ENCODE data around the gene FAM234A. TPM values are rescaled to one million over a fixed set of nuclear protein-coding genes. Genes with fewer than 3 reads are reported as not detected.

FAM234A gene
- total RNA-seq = 23.5 TPM

DNA sequence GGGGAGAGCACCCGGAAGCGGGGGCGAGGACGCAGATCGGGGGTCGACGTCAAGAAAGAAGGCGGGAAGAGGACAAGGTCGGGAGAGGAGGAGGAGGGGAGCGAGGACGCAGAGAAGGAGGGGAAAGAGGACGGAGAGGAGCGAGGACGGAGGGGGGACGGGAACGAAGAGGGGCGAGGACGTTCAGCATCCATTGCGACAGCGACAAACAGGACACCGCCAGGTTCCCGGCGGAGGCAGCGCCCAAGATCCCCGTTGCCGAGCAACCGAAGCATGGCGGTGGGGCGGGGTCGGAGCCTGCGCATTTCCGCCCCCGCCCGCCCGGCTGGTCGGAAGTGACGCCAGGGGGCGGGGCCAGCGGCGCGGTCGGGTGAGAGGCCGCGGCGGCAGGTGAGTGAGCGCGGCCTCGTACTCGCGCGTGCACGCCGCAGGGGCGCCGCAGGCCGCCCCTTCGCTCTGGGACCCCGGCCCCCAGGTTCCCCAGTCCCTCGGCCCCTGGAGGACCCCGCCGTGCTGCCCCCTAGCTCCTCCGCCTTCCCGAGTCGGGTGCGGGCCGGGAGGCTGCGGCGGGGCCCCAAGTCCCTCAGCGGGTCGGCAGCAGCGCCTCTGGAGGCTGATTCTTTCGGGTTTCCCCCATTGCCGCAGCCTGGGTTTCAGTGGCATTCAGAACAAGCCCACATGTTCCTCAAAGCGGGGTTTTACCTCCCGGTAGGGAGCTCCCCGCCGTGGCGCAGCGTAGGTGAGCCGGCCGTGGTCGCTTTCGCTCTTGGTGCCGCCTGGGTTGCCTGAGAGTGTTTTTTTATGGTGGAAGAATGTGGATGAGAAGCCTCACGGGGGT, at the start of gene FAM234A:
FAM234A (plus strand) TSS at position 354 of the 838 bp plus-strand sequence. CDS start 19,593 bp downstream, outside the sequence.
- Histone ChIP-seq H3K36me3 (ENCODE audit: control insufficient read depth in 3 of 3, insufficient read depth in 3 of 3, low read length in 3 of 3) (no peaks in the 10 kb centered on the region), H3K4me1 (ENCODE audit: control insufficient read depth in 3 of 3, insufficient read depth in 3 of 3, low read length in 3 of 3) (peaks cover 6 to 14% (median 14%) of the 10 kb centered on the region in 3 donors), H3K4me3 (ENCODE audit: low read length in 3 of 3) (peak within 1 kb of the TSS; percentile 74 to 94 (median 93)), H3K27ac (ENCODE audit: low read depth, low read length) (peak within 1 kb of the TSS; percentile 98), H3K9ac (ENCODE audit: low read depth in 1 of 3, low read length in 3 of 3) (peak within 1 kb of the TSS; percentile 95 to 99 (median 97)), H3K9me3 (ENCODE audit: control insufficient read depth in 3 of 3, low read length in 3 of 3) (no peaks in the 10 kb centered on the region), H3K27me3 (ENCODE audit: control insufficient read depth in 3 of 3, insufficient read depth in 3 of 3, low read length in 3 of 3) (no peaks in the 10 kb centered on the region)

- H3K36me3 ChIP-seq (ENCODE audit: control insufficient read depth in 3 of 3, insufficient read depth in 3 of 3, low read length in 3 of 3) = peaks cover 20 to 28% (median 26%) of the 10 kb centered on the region in 3 donors
- no peak overlapping the region for H3K4me3 ChIP-seq (ENCODE audit: low read length in 3 of 3)
- no peaks in the 10 kb centered on the region for H3K9me3 ChIP-seq (ENCODE audit: control insufficient read depth in 3 of 3, low read length in 3 of 3)
- peaks cover 2 to 8% (median 6%) of the 10 kb centered on the region in 3 donors for H3K27me3 ChIP-seq (ENCODE audit: control insufficient read depth in 3 of 3, insufficient read depth in 3 of 3, low read length in 3 of 3)
- H3K9ac ChIP-seq (ENCODE audit: low read depth in 1 of 3, low read length in 3 of 3) = no peak overlapping the region
- peaks cover 8 to 11% (median 10%) of the 10 kb centered on the region in 3 donors for H3K4me1 ChIP-seq (ENCODE audit: control insufficient read depth in 3 of 3, insufficient read depth in 3 of 3, low read length in 3 of 3)
- no peak overlapping the region for H3K27ac ChIP-seq (ENCODE audit: low read depth, low read length)
Observed at GRCh38 chr16:185213-185612, 49.4 kb upstream of the FAM234A start.

DNA sequence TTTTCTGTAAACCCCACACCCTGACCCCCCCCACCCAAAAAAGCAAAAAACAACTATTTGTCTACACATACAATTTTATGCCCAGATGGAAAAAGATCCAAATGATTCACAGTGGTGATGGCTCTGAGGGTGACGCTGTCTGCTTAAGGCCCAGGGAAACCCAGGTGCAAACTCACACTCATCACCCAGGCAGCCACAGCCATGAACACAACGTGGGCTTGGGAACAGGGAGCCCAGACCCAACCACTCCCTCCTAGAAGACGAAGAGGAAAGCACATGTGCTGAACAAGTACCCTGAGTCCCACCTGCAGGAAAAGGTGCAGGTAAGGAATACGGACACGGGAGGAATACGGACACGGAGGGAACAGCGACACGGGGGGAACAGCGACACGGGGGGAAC, 48.9 kb upstream of the FAM234A start:
- peaks cover 0 to 7% (median 6%) of the 10 kb centered on the region in 3 donors for H3K27me3 ChIP-seq (ENCODE audit: control insufficient read depth in 3 of 3, insufficient read depth in 3 of 3, low read length in 3 of 3)
- H3K4me1 ChIP-seq (ENCODE audit: control insufficient read depth in 3 of 3, insufficient read depth in 3 of 3, low read length in 3 of 3) = peaks cover 8 to 10% (median 9%) of the 10 kb centered on the region in 3 donors
- no peak overlapping the region for H3K9ac ChIP-seq (ENCODE audit: low read depth in 1 of 3, low read length in 3 of 3)
- no peak overlapping the region for H3K27ac ChIP-seq (ENCODE audit: low read depth, low read length)
- peaks cover 25 to 32% (median 29%) of the 10 kb centered on the region in 3 donors for H3K36me3 ChIP-seq (ENCODE audit: control insufficient read depth in 3 of 3, insufficient read depth in 3 of 3, low read length in 3 of 3)
- no peak overlapping the region for H3K4me3 ChIP-seq (ENCODE audit: low read length in 3 of 3)
- H3K9me3 ChIP-seq (ENCODE audit: control insufficient read depth in 3 of 3, low read length in 3 of 3) = no peaks in the 10 kb centered on the region

GRCh38 chr16:187330-187729, 47.3 kb upstream of the FAM234A start:
- Histone ChIP-seq H3K9ac (ENCODE audit: low read depth in 1 of 3, low read length in 3 of 3) (no peak overlapping the region), H3K27ac (ENCODE audit: low read depth, low read length) (no peak overlapping the region), H3K27me3 (ENCODE audit: control insufficient read depth in 3 of 3, insufficient read depth in 3 of 3, low read length in 3 of 3) (no peaks in the 10 kb centered on the region), H3K4me3 (ENCODE audit: low read length in 3 of 3) (no peak overlapping the region), H3K4me1 (ENCODE audit: control insufficient read depth in 3 of 3, insufficient read depth in 3 of 3, low read length in 3 of 3) (no peaks in the 10 kb centered on the region), H3K9me3 (ENCODE audit: control insufficient read depth in 3 of 3, low read length in 3 of 3) (no peaks in the 10 kb centered on the region), H3K36me3 (ENCODE audit: control insufficient read depth in 3 of 3, insufficient read depth in 3 of 3, low read length in 3 of 3) (peaks cover 40 to 47% (median 43%) of the 10 kb centered on the region in 3 donors)

DNA sequence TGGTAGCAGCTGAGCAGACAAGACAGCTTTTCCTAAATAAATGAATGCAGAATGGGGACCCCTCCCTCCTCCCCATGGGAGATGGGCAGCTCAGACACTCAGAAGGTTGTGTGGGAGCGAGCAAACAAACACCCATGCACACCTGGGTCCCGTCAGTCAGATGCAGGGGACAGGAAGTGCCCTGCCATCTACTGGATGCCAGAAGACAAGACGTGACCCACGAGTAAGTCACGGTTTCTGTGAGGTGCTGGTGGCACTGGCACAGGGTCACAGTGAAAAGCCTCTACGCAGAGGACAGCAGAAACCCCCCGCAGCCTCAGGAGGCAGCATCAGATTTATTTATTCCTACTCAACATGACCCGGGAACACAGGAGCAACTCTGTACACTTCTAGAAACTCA, 45.9 kb upstream of the FAM234A start:
- Histone ChIP-seq H3K9me3 (ENCODE audit: control insufficient read depth in 3 of 3, low read length in 3 of 3) (no peaks in the 10 kb centered on the region), H3K36me3 (ENCODE audit: control insufficient read depth in 3 of 3, insufficient read depth in 3 of 3, low read length in 3 of 3) (peaks cover 47 to 59% (median 47%) of the 10 kb centered on the region in 3 donors)

DNA sequence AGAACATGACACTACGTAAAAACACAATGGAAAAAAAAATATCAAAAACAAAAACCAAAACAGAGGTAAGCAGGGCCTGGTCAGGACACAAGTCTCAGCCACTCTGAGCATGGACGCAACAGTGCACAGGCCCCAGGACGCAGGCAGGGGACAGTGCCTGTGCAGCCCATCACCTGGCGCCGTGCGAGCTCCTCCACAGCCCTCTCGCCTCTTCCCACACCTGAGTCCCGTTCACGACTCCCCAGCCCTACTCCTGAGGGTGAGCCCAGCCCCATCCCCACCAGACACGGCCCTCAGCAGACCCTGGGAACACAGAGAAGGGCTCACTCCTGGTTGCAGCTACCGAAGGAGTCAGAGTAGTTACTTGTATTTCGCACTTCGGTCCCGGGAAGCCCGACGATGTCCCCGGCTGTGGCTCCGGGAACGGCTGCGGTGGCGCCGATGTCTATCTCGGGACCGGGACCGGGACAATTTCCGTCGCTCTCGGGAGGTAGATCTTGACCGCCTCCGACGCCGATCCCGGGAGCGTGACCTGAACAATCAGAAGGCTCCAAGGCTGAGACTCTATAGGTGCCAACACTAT, 44.9 kb upstream of the FAM234A start:
- Histone ChIP-seq H3K4me3 (ENCODE audit: low read length in 3 of 3) (no peak overlapping the region), H3K4me1 (ENCODE audit: control insufficient read depth in 3 of 3, insufficient read depth in 3 of 3, low read length in 3 of 3) (no peaks in the 10 kb centered on the region), H3K27me3 (ENCODE audit: control insufficient read depth in 3 of 3, insufficient read depth in 3 of 3, low read length in 3 of 3) (no peaks in the 10 kb centered on the region), H3K36me3 (ENCODE audit: control insufficient read depth in 3 of 3, insufficient read depth in 3 of 3, low read length in 3 of 3) (peaks cover 55 to 66% (median 56%) of the 10 kb centered on the region in 3 donors), H3K27ac (ENCODE audit: low read depth, low read length) (no peak overlapping the region), H3K9me3 (ENCODE audit: control insufficient read depth in 3 of 3, low read length in 3 of 3) (no peaks in the 10 kb centered on the region), H3K9ac (ENCODE audit: low read depth in 1 of 3, low read length in 3 of 3) (no peak overlapping the region)

More for the DNA sequence above, 45.9 kb upstream of the FAM234A start:
- Histone ChIP-seq H3K4me1 (ENCODE audit: control insufficient read depth in 3 of 3, insufficient read depth in 3 of 3, low read length in 3 of 3) (no peaks in the 10 kb centered on the region), H3K9ac (ENCODE audit: low read depth in 1 of 3, low read length in 3 of 3) (no peak overlapping the region), H3K27me3 (ENCODE audit: control insufficient read depth in 3 of 3, insufficient read depth in 3 of 3, low read length in 3 of 3) (no peaks in the 10 kb centered on the region), H3K4me3 (ENCODE audit: low read length in 3 of 3) (no peak overlapping the region), H3K27ac (ENCODE audit: low read depth, low read length) (no peak overlapping the region)

GRCh38 chr16:191831-192230, 42.8 kb upstream of the FAM234A start:
- Histone ChIP-seq H3K4me1 (ENCODE audit: control insufficient read depth in 3 of 3, insufficient read depth in 3 of 3, low read length in 3 of 3) (no peaks in the 10 kb centered on the region), H3K4me3 (ENCODE audit: low read length in 3 of 3) (no peak overlapping the region), H3K9me3 (ENCODE audit: control insufficient read depth in 3 of 3, low read length in 3 of 3) (no peaks in the 10 kb centered on the region), H3K27ac (ENCODE audit: low read depth, low read length) (no peak overlapping the region), H3K9ac (ENCODE audit: low read depth in 1 of 3, low read length in 3 of 3) (no peak overlapping the region), H3K27me3 (ENCODE audit: control insufficient read depth in 3 of 3, insufficient read depth in 3 of 3, low read length in 3 of 3) (no peaks in the 10 kb centered on the region), H3K36me3 (ENCODE audit: control insufficient read depth in 3 of 3, insufficient read depth in 3 of 3, low read length in 3 of 3) (peaks cover 68 to 82% (median 68%) of the 10 kb centered on the region in 3 donors)

- Histone ChIP-seq H3K4me1 (ENCODE audit: control insufficient read depth in 3 of 3, insufficient read depth in 3 of 3, low read length in 3 of 3) (no peaks in the 10 kb centered on the region), H3K27ac (ENCODE audit: low read depth, low read length) (no peak overlapping the region), H3K9me3 (ENCODE audit: control insufficient read depth in 3 of 3, low read length in 3 of 3) (no peaks in the 10 kb centered on the region), H3K27me3 (ENCODE audit: control insufficient read depth in 3 of 3, insufficient read depth in 3 of 3, low read length in 3 of 3) (no peaks in the 10 kb centered on the region), H3K4me3 (ENCODE audit: low read length in 3 of 3) (no peak overlapping the region), H3K9ac (ENCODE audit: low read depth in 1 of 3, low read length in 3 of 3) (no peak overlapping the region), H3K36me3 (ENCODE audit: control insufficient read depth in 3 of 3, insufficient read depth in 3 of 3, low read length in 3 of 3) (peaks cover 68 to 79% (median 68%) of the 10 kb centered on the region in 3 donors)
Observed at GRCh38 chr16:192686-193085, 41.9 kb upstream of the FAM234A start.

GRCh38 chr16:193441-193840, 41.2 kb upstream of the FAM234A start:
- Histone ChIP-seq H3K9ac (ENCODE audit: low read depth in 1 of 3, low read length in 3 of 3) (no peak overlapping the region), H3K27ac (ENCODE audit: low read depth, low read length) (no peak overlapping the region), H3K4me3 (ENCODE audit: low read length in 3 of 3) (no peak overlapping the region), H3K4me1 (ENCODE audit: control insufficient read depth in 3 of 3, insufficient read depth in 3 of 3, low read length in 3 of 3) (no peaks in the 10 kb centered on the region), H3K27me3 (ENCODE audit: control insufficient read depth in 3 of 3, insufficient read depth in 3 of 3, low read length in 3 of 3) (no peaks in the 10 kb centered on the region), H3K9me3 (ENCODE audit: control insufficient read depth in 3 of 3, low read length in 3 of 3) (no peaks in the 10 kb centered on the region), H3K36me3 (ENCODE audit: control insufficient read depth in 3 of 3, insufficient read depth in 3 of 3, low read length in 3 of 3) (peaks cover 69 to 78% (median 72%) of the 10 kb centered on the region in 3 donors)

- Histone ChIP-seq H3K27me3 (ENCODE audit: control insufficient read depth in 3 of 3, insufficient read depth in 3 of 3, low read length in 3 of 3) (no peaks in the 10 kb centered on the region), H3K27ac (ENCODE audit: low read depth, low read length) (no peak overlapping the region), H3K4me3 (ENCODE audit: low read length in 3 of 3) (no peak overlapping the region), H3K9ac (ENCODE audit: low read depth in 1 of 3, low read length in 3 of 3) (no peak overlapping the region), H3K9me3 (ENCODE audit: control insufficient read depth in 3 of 3, low read length in 3 of 3) (no peaks in the 10 kb centered on the region), H3K4me1 (ENCODE audit: control insufficient read depth in 3 of 3, insufficient read depth in 3 of 3, low read length in 3 of 3) (no peaks in the 10 kb centered on the region), H3K36me3 (ENCODE audit: control insufficient read depth in 3 of 3, insufficient read depth in 3 of 3, low read length in 3 of 3) (peaks cover 65 to 74% (median 74%) of the 10 kb centered on the region in 3 donors)
Observed at GRCh38 chr16:194516-194915, 40.1 kb upstream of the FAM234A start.
